K562 (cell line): ENCODE results near the gene POLN. TPM values are rescaled to one million over a fixed set of nuclear protein-coding genes. Genes with fewer than 3 reads are reported as not detected.

Experiments
- ATAC-seq: fragments of 200-7000 bp; cut with Tn5 transposase; 3 replicates; pipeline ENCODE4 v1.9.1; 2020; ENCODE audit warnings: moderate library complexity
- BruUV-seq: library from RNA; stranded (reverse); fragments of 400-500 nt; replicated peaks from 2 replicates; lab custom pipeline; 2021; lab: Mats Ljungman, UMichigan
- CTCF ChIA-PET: fragments of 300-600 bp; formaldehyde crosslinking; extraction: SDS; loops from one replicate; lab custom pipeline; 2021; ENCODE audit warnings: low intra/inter-chr PET ratio; lab: Yijun Ruan, JAX
- POLR2A ChIA-PET: fragments of 300-600, 350-650 bp; sonication (Branson Sonifier 250); formaldehyde crosslinking; extraction: SDS; loops from one replicate; lab custom pipeline; 2021; ENCODE audit warnings: antibody characterized with exemption, inconsistent platforms; lab: Yijun Ruan, JAX
- DNase-seq, 4 experiments: peaks; one replicate each; pipeline versions ENCODE4 v3.0.0 to v3.0.0-alpha.2; 2011 to 2018; ENCODE audit warnings: low spot score in 3 of 4, mixed read lengths in 3 of 4; ENCODE audit errors: extremely low read depth in 1 of 4
- FAIRE-seq: peaks from 2 replicates; lab custom pipeline; 2011; peaks lifted over from hg19 to GRCh38; lab: Jason Lieb, UNC
- H2AFZ ChIP-seq: 2 replicates; pipeline ENCODE4 v1.6.0; 2011; ENCODE audit warnings: low read depth, low read length, control low read depth, inconsistent platforms
- H3K27ac ChIP-seq: fragments of 200-600 bp; 3 replicates; pipeline ENCODE4 v1.8.0; 2011; ENCODE audit warnings: low read depth, mild to moderate bottlenecking, control low read depth, inconsistent platforms, low read length, moderate library complexity, mixed read lengths; ENCODE audit errors: extremely low read depth
- H3K27me3 ChIP-seq, 2 experiments: fragments of 300-600 bp in 1 of 2; 2 replicates in 1 of 2; 3 replicates in 1 of 2; pipeline versions ENCODE4 v1.6.0 to v1.8.0; 2011; ENCODE audit warnings: inconsistent platforms in 2 of 2, low read length in 2 of 2, mild to moderate bottlenecking in 1 of 2, mixed read lengths in 1 of 2, moderate library complexity in 1 of 2; ENCODE audit not compliant: control insufficient read depth in 2 of 2, insufficient read depth in 2 of 2
- H3K36me3 ChIP-seq: fragments of 300-600 bp; 3 replicates; pipeline ENCODE4 v1.8.0; 2011; ENCODE audit warnings: mild to moderate bottlenecking, low read length, inconsistent platforms; ENCODE audit not compliant: control insufficient read depth, insufficient read depth
- H3K4me1 ChIP-seq, 2 experiments: fragments of 200-600 bp in 1 of 2; replicated peaks in 1 of 2; 2 replicates in 1 of 2; 3 replicates in 1 of 2; pipeline versions ENCODE4 v1.5.1 to v1.8.0; 2011; ENCODE audit warnings: inconsistent platforms in 2 of 2, low read length in 2 of 2, mild to moderate bottlenecking in 1 of 2, mixed read lengths in 1 of 2, moderate library complexity in 1 of 2; ENCODE audit not compliant: control insufficient read depth in 2 of 2, insufficient read depth in 2 of 2
- H3K4me2 ChIP-seq: 2 replicates; pipeline ENCODE4 v1.6.1; 2011; ENCODE audit warnings: low read length, control low read depth, inconsistent platforms, mixed read lengths; ENCODE audit not compliant: insufficient read depth
- H3K4me3 ChIP-seq: fragments of 200-600 bp; sonication (generic), shearing (Covaris generic); 2 replicates; pipeline ENCODE4 v1.5.1; 2016; ENCODE audit warnings: control low read depth, inconsistent platforms
- H3K79me2 ChIP-seq: fragments of 200-600 bp; 3 replicates; pipeline ENCODE4 v1.8.0; 2011; ENCODE audit warnings: low read length, inconsistent platforms; ENCODE audit not compliant: control insufficient read depth, insufficient read depth
- H3K9ac ChIP-seq, 2 experiments: 2 replicates each; pipeline versions ENCODE4 v1.6.0 to v1.6.1; 2011; ENCODE audit warnings: low read depth in 2 of 2, low read length in 2 of 2, control low read depth in 1 of 2, inconsistent platforms in 1 of 2, mild to moderate bottlenecking in 1 of 2, mixed read lengths in 1 of 2; ENCODE audit not compliant: insufficient read depth in 1 of 2
- H3K9me1 ChIP-seq: one replicate; pipeline ENCODE4 v1.6.0; 2011; ENCODE audit warnings: inconsistent platforms, mild to moderate bottlenecking, low read length, moderate library complexity; ENCODE audit not compliant: control insufficient read depth, insufficient read depth
- H3K9me3 ChIP-seq: replicated peaks from 2 replicates; pipeline ENCODE4 v1.5.1; 2011; ENCODE audit warnings: low read depth, low read length, inconsistent platforms; ENCODE audit not compliant: control insufficient read depth, insufficient read depth
- H4K20me1 ChIP-seq: replicated peaks from 2 replicates; pipeline ENCODE4 v1.6.1; 2011; ENCODE audit warnings: low read length, inconsistent platforms, mixed read lengths; ENCODE audit not compliant: control insufficient read depth, insufficient read depth
- FOS ChIP-seq: IDR thresholded peaks from 3 replicates; pipeline ENCODE4 v1.6.1; 2011; ENCODE audit not compliant: insufficient read length; ENCODE audit errors: extremely low read depth
- HDAC8 ChIP-seq: fragments of 450-650 bp; IDR thresholded peaks from 2 replicates; pipeline ENCODE4 v1.6.1; 2016; ENCODE audit warnings: mild to moderate bottlenecking, missing genetic modification characterization, moderate library complexity, missing compliant biosample characterization
- KLF16 ChIP-seq: IDR thresholded peaks from 2 replicates; pipeline ENCODE4 v1.6.1; 2016; ENCODE audit warnings: antibody characterized with exemption
- POLR2AphosphoS2 ChIP-seq: IDR thresholded peaks from 2 replicates; pipeline ENCODE4 v1.6.1; 2012; ENCODE audit warnings: low read length, improper control_type of control experiment
- RBM34 ChIP-seq: fragments of 200-400 bp; formaldehyde crosslinking; IDR thresholded peaks from 2 replicates; pipeline ENCODE4 v1.6.1; 2018; ENCODE audit warnings: low read length, borderline replicate concordance; ENCODE audit not compliant: insufficient read depth
- ZBED1 ChIP-seq: IDR thresholded peaks from 2 replicates; pipeline ENCODE4 v1.6.1; 2014
- ZFX ChIP-seq: sonication (generic); formaldehyde crosslinking; IDR thresholded peaks from 2 replicates; pipeline ENCODE4 v1.8.0; 2022; ENCODE audit warnings: mild to moderate bottlenecking, missing genetic modification reagents, moderate library complexity
- ZNF124 ChIP-seq: sonication (generic); formaldehyde crosslinking; IDR thresholded peaks from 2 replicates; pipeline ENCODE4 v1.8.1; 2022; ENCODE audit warnings: missing genetic modification reagents
- WGBS: fragments of 100-300 bp; shearing (Covaris generic); methylation state at CpG from one replicate; pipeline ENCODE4 v1.1.6; 2016; ENCODE audit warnings: low coverage, mixed read lengths; ENCODE audit not compliant: insufficient coverage; ENCODE audit errors: missing lambda C conversion rate; 5-methylcytosine and 5-hydroxymethylcytosine counted together
- in situ Hi-C: fragments of 300-500 bp; cut with MboI; formaldehyde crosslinking; loops from 4 replicates; pipeline ENCODE4 v1.15.0; 2018; ENCODE audit warnings: inconsistent platforms, mixed read lengths
- intact Hi-C: fragments of 100-400 bp; cut with micrococcal nuclease; formaldehyde crosslinking; loops from 2 replicates; pipeline ENCODE4 v1.14.2; 2022
- polyA plus RNA-seq, 8 experiments: library from polyadenylated mRNA; depleted of rRNA in 4 of 8; stranded (reverse) in 5 of 8; unstranded in 3 of 8; fragments of >200 nt; fragmentation: Nextera tagmentation in 2 of 8; fragmentation: Illumina TruSeq in 1 of 8; extraction: Ambion mirVana in 2 of 8; extraction: Trizol in 1 of 8; gene quantifications; 2 replicates each; pipeline versions ENCODE4 v1.2.1 to v1.2.3, GENCODE V29; 2011 to 2014; ENCODE audit warnings: inconsistent platforms in 1 of 8, missing spikeins in 1 of 8
- total RNA-seq, 7 experiments: library from RNA; depleted of rRNA in 6 of 7; stranded (reverse); fragments of >200 nt in 6 of 7; fragmentation: Illumina TruSeq in 2 of 7; extraction: Trizol in 2 of 7; gene quantifications; 2 replicates each; pipeline versions ENCODE4 v1.2.1 to v1.2.3, GENCODE V29; 2011 to 2021; ENCODE audit warnings: low replicate concordance in 1 of 7
- TF ChIP-seq, protein P1 (sequence below), 2 experiments: fragments of 450-650 bp; conservative IDR thresholded peaks; 2 replicates each; pipeline ENCODE4 v1.6.1; 2017; ENCODE audit warnings: mild to moderate bottlenecking in 2 of 2, moderate library complexity in 2 of 2

The POLN gene
- total and polyA plus RNA-seq, 9 of the 15 experiments (the other 6 are each of a cell fraction or from before 2014, with no cell fraction given): 0.08 to 0.91 (median 0.32) TPM

DNA sequence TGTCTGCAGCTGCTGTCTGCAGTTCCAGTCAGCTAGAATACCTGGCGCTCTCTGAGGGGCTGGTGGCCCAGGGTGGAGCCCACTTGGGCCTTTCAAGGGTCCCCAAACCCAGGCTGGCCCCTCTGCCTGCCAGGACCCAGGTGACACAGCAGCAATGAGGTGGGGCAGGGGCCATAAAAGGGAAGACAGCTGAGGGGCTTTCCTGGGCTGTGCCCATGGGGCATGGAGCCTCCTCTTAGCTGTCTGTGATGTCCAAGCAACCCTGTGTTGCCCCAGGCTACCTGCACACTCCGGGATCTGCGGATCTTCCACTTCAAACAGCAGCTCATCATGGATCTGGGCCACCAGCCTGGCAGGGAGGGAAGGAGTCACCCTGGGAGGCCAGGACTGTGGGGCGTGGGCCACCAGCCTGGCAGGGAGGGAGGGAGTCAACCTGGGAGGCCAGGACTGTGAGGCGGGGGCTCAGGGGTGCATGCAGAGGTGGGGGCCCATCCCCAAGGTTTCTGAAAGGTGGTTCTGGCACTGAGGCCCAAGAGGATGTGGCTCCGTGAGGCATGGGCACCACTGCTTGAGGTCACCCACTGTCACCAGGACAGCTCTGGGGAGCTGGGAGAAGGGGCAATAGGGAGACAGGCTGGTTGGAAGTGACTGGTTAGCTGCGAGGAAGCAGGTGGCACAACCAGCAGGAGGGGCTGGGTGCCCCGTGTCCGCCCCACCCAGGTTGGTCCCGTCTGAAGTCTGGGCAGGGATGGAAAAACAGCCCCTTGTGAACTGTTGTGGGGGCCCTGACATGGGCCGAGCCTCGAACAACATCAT is 166.5 kb downstream of the POLN start:
- POLR2A ChIA-PET: interaction anchor here (0.5 to 1.6 kb wide), 3 partner anchors 8 to 744 kb away, joined by 3 to 6 read pairs (median 5); no protein-coding TSS in a partner anchor
- CTCF ChIA-PET: no interaction called here
- Histone ChIP-seq H3K4me3 (no peak overlapping the region), H3K9me3 (no peaks in the 10 kb centered on the region), H3K36me3 (no peaks in the 10 kb centered on the region), H3K9me1 (no peaks in the 10 kb centered on the region), H3K4me2 (no peak overlapping the region), H3K9ac (no peak overlapping the region; a peak in 1 of 4 replicates), H3K4me1 (peaks cover 3 to 61% of the 10 kb centered on the region in 2 experiments; a peak in 3 of 5 replicates), H3K27ac (no peak overlapping the region), H3K27me3 (peaks cover 0 to 20% of the 10 kb centered on the region in 2 experiments; a peak in 3 of 5 replicates), H3K79me2 (no peaks in the 10 kb centered on the region), H2AFZ (no peak overlapping the region), H4K20me1 (no peaks in the 10 kb centered on the region)
- DNase-seq: no peak
- intact Hi-C loops (no loop called here), in situ Hi-C loops (no loop called here)
- no peak for FAIRE-seq
- 8% methylated on average over 11 of the region's 12 CpGs for WGBS
- no peak for ATAC-seq
- no TSS peak for BruUV-seq
- TF ChIP-seq ZFX (CRISPR knock-in tag): no peak
- TF ChIP-seq RBM34: no peak
- TF ChIP-seq HDAC8 (tag): no peak
- no peak for TF ChIP-seq ZNF124 (CRISPR knock-in tag)
- TF ChIP-seq ZBED1: no peak
- no peak for TF ChIP-seq KLF16
- TF ChIP-seq POLR2AphosphoS2: no peak
- TF ChIP-seq FOS: no peak
- TF ChIP-seq, protein P1, sequence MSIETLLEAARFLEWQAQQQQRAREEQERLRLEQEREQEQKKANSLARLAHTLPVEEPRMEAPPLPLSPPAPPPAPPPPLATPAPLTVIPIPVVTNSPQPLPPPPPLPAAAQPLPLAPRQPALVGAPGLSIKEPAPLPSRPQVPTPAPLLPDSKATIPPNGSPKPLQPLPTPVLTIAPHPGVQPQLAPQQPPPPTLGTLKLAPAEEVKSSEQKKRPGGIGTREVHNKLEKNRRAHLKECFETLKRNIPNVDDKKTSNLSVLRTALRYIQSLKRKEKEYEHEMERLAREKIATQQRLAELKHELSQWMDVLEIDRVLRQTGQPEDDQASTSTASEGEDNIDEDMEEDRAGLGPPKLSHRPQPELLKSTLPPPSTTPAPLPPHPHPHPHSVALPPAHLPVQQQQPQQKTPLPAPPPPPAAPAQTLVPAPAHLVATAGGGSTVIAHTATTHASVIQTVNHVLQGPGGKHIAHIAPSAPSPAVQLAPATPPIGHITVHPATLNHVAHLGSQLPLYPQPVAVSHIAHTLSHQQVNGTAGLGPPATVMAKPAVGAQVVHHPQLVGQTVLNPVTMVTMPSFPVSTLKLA (conservative IDR thresholded peaks at IDR 0.05): no peak
